Measurements from ENCODE around the gene CPNE6. TPM values are rescaled to one million over a fixed set of nuclear protein-coding genes. Genes with fewer than 3 reads are reported as not detected.

Gene CPNE6
- total RNA-seq, 4 donors from 2014 or later = not detected

DNA sequence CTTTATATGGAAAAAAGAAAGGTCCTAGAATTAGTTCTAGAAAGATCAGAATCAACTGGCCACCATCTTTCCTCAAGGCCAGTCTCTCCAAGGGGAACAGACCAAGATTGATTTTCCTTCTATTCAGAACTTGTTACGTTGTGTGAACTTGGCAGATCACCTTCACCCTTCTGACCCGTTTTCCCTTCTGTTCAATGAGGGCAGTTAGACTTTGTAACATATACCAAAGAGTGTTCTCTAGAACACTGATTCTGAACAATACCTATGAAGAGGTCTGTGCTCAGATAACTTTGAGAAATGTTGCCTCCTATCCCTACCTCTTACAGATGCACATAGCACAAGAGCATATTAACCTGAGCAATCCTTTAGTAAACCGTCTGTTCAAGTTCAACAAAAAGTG lies 12.1 kb downstream of the CPNE6 start:
- no peak overlapping the region for H3K27ac ChIP-seq
- no peak for DNase-seq (ENCODE audit: low spot score in 2 of 2)
- H3K9me3 ChIP-seq = no peaks in the 10 kb centered on the region
- no peak overlapping the region for H3K4me3 ChIP-seq
- H3K36me3 ChIP-seq = no peaks in the 10 kb centered on the region
- H3K4me1 ChIP-seq = peaks cover 16% of the 10 kb centered on the region
- 81% methylated on average over 3 of the region's 3 CpGs for WGBS
- no peaks in the 10 kb centered on the region for H3K27me3 ChIP-seq
- TF ChIP-seq, protein P1, sequence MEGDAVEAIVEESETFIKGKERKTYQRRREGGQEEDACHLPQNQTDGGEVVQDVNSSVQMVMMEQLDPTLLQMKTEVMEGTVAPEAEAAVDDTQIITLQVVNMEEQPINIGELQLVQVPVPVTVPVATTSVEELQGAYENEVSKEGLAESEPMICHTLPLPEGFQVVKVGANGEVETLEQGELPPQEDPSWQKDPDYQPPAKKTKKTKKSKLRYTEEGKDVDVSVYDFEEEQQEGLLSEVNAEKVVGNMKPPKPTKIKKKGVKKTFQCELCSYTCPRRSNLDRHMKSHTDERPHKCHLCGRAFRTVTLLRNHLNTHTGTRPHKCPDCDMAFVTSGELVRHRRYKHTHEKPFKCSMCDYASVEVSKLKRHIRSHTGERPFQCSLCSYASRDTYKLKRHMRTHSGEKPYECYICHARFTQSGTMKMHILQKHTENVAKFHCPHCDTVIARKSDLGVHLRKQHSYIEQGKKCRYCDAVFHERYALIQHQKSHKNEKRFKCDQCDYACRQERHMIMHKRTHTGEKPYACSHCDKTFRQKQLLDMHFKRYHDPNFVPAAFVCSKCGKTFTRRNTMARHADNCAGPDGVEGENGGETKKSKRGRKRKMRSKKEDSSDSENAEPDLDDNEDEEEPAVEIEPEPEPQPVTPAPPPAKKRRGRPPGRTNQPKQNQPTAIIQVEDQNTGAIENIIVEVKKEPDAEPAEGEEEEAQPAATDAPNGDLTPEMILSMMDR (IDR thresholded peaks at IDR 0.05) = no peak
- TF ChIP-seq EP300 (IDR thresholded peaks at IDR 0.05) = no peak
- no peak for TF ChIP-seq POLR2A (IDR thresholded peaks at IDR 0.05)
- TF ChIP-seq POLR2AphosphoS5 (IDR thresholded peaks at IDR 0.05) = no peak

DNA sequence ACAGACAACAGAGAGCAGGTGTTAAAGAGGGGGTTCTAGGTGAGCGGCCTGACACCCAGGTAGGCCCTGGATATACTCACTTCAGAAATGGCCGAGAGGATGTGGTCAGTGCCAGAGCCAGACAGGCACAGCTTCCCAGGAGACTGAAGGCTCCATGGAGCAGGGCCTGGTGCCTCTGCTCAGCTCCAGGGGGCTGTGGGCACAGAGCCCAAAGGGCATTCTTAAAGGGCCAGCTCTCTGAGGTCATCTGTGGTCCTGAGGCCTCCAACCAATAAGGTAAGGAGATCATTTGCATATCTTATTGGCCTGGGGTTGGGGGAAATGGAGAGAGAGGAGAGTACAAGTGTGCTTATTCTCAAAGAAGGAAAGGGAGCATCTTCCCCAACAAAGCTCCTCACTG lies 13.1 kb downstream of the CPNE6 start:
- Histone ChIP-seq H3K27me3 (no peaks in the 10 kb centered on the region), H3K36me3 (no peaks in the 10 kb centered on the region), H3K9me3 (no peaks in the 10 kb centered on the region), H3K4me1 (peaks cover 16% of the 10 kb centered on the region), H3K4me3 (no peak overlapping the region), H3K27ac (no peak overlapping the region)
- TF ChIP-seq POLR2AphosphoS5 (IDR thresholded peaks at IDR 0.05) = no peak
- TF ChIP-seq, protein P1 (IDR thresholded peaks at IDR 0.05) = no peak
- TF ChIP-seq EP300 (IDR thresholded peaks at IDR 0.05) = no peak
- no peak for TF ChIP-seq POLR2A (IDR thresholded peaks at IDR 0.05)
- no peak for DNase-seq (ENCODE audit: low spot score in 2 of 2)
- whole genome bisulfite sequencing = 93% methylated on average over 2 of the region's 2 CpGs

DNA sequence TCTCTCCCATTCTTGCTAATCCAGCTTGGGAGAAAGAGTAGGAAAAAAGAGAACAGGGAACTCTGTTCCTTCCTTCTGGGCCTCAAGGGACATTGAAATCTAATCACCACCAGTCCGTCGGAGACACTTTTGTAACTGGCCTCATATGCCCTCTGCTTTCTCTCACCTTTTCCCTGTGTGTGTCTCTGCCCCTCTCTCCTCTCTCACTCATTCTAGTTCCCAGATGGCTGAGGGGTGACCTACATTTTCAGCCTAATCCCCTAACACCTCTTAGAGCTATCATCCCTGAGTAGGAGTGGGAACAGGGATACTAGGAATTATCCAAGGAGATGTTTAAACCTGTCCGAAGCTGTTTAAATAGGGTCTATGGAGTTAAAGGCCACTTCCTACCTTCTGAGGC lies 13.9 kb downstream of the CPNE6 start:
- WGBS = 91% methylated on average over 3 of the region's 3 CpGs
- TF ChIP-seq POLR2A (IDR thresholded peaks at IDR 0.05) (no peak), POLR2AphosphoS5 (IDR thresholded peaks at IDR 0.05) (no peak), EP300 (IDR thresholded peaks at IDR 0.05) (no peak)
- TF ChIP-seq, protein P1 (IDR thresholded peaks at IDR 0.05) = no peak
- Histone ChIP-seq H3K4me3 (no peak overlapping the region), H3K27ac (no peak overlapping the region), H3K36me3 (no peaks in the 10 kb centered on the region), H3K9me3 (no peaks in the 10 kb centered on the region), H3K27me3 (no peaks in the 10 kb centered on the region), H3K4me1 (peaks cover 16% of the 10 kb centered on the region)
- DNase-seq (ENCODE audit: low spot score in 2 of 2) = no peak

DNA sequence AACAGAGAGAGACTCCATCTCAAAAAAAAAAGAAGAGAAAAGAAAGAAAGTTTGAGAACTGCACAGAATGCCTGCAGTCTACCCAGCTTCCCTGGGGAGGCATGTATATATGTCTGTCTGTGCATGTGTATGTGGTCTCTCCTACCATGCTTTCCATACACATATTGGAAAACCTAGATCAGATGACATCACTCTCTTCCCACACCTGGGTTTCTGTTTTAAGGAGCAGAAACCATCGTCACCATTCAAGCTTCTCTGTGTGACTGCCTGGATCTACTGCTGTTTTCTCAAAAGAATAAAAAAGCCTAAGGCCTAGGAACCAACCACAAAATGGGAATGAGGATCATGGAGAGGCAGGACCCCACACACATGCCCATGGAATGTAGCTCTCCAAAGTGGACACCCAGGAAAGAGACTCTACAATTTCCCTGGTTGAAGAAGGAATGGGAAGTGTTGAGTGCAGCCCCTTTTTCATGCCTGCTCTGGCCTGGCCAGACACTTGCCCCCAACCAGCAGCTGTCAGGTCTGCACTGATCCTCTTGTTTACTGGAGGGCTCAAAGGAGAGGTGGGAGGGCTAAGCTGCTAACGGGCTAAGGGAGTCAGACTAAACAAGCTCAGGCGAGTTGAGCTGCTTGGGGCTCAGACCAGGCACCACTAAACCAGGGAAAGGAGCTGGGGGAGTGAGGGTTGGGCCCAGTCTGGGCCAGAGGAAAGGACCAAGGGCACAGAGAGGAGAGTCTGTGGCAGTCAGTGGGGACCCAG lies 15.0 kb downstream of the CPNE6 start:
- Histone ChIP-seq H3K27ac (no peak overlapping the region), H3K36me3 (no peaks in the 10 kb centered on the region), H3K27me3 (no peaks in the 10 kb centered on the region), H3K4me3 (no peak overlapping the region), H3K9me3 (no peaks in the 10 kb centered on the region), H3K4me1 (peaks cover 5% of the 10 kb centered on the region)
- 75% methylated on average over 3 of the region's 3 CpGs for WGBS
- DNase-seq (ENCODE audit: low spot score in 2 of 2) = no peak
- TF ChIP-seq, protein P1 (IDR thresholded peaks at IDR 0.05) = no peak
- TF ChIP-seq POLR2AphosphoS5 (IDR thresholded peaks at IDR 0.05) = no peak

DNA sequence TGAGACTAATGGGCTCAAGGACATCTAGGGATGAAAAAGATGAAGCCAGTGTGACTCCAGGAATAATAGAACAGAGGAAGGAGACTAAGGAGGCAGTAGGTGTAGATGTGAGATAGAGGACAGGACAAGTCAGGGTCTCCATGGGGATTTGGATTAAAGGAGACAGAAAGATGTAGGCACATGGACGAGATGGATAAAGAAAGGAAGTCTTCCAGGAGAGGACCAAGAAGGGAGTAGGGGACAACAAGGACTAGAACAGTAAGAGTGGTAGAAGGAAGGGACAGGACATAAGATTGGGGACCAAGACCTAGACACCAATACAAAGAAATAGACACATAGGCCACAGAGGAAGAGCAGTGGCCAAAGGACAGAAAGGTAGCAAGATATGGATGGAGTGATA lies 15.6 kb downstream of the CPNE6 start:
- no peaks in the 10 kb centered on the region for H3K36me3 ChIP-seq
- H3K9me3 ChIP-seq = no peaks in the 10 kb centered on the region
- 91% methylated on average over 1 of the region's 1 CpG for WGBS
- H3K27ac ChIP-seq = no peak overlapping the region
- H3K4me3 ChIP-seq = no peak overlapping the region
- TF ChIP-seq, protein P1 (IDR thresholded peaks at IDR 0.05) = no peak
- TF ChIP-seq EP300 (IDR thresholded peaks at IDR 0.05) (no peak), POLR2A (IDR thresholded peaks at IDR 0.05) (no peak), POLR2AphosphoS5 (IDR thresholded peaks at IDR 0.05) (no peak)
- H3K4me1 ChIP-seq = peaks cover 1% of the 10 kb centered on the region
- no peak for DNase-seq (ENCODE audit: low spot score in 2 of 2)
- no peaks in the 10 kb centered on the region for H3K27me3 ChIP-seq

All from suprapubic skin (tissue), 4 donors.